HG02571 (cell line): ENCODE data around the gene PLCB4.

Experiments
- ATAC-seq: cut with Tn5 transposase; IDR thresholded peaks from one replicate; pipeline ENCODE4 v1.9.1; 2021; ENCODE audit warnings: mild to moderate bottlenecking, moderate library complexity; ENCODE audit not compliant: unreplicated experiment

Gene PLCB4

DNA sequence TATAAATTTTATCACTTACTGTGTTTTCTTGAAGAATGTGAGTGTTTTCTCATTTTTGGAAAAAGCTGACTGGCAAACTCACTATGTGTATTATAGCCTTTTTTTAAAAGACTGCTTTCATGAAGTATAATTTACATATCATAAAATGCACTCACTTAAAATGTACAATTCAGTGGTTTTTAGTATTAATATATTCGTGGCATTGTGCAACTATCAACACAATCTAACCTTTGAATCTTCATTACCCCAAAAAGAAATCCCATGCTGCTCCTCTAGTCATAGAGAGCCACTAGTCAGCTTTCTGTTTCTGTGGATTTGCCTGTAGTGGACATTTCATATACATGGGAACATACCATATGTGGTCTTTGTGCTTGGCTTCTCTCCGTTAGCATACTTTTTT is 143.8 kb downstream of the PLCB4 start:
- no peak for ATAC-seq

DNA sequence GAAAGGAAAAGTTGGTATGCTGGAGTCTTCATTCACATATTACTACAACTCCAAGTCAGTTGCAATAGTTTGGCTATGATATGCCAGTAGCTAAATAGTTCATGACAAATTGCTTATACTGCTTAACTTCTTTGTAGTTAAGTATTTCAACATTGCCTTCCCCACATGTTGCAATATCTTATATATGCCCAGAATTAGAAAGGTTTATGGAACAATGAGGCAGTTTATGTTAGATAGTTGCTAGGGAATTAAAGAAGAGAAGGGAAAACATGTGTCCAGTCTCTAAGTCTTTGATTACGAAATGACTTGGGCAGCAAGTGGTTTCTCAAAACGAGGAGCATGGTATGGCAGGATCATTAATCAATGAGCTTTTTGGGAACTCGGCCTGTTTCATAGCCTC is 145.8 kb downstream of the PLCB4 start:
- no peak for ATAC-seq

DNA sequence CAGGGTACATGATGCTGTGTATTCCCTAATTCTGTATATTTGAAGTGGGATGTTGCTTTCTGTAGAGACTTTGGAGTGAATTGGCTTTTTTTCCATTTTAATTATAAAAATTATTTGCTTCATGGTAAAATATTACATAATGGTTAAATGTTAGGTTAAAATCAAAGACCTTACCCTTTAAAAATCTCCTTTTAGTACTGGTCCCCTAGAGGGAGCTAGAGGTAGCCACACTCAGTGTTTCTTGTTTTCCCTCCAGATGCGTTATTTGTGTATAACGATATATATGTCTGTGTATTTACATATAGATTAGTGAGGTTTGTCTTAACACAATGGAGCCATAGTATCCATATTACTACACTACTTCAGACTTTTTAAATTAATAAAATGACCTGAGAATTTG is 146.7 kb downstream of the PLCB4 start:
- ATAC-seq: no peak

DNA sequence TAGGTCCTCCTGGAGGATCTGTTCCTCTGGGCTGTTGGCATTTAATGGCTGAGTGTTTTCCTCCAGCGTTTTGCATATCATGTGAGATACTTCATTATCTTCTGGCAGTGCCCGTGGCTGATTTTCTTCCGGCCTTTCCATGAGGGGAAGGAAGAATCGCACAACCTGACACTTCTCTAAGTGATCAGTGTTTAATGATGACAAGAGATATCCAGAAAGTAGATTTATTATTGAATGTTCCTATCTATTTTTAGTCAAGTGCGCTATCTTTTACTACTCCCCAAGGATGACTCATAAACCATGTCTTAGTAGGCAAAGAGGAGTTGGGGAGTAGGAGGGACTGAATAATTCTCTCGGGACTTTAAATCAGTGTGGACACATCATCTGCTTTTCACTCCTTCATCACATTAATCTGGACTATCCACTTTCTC is 149.7 kb downstream of the PLCB4 start:
- no peak for ATAC-seq

DNA sequence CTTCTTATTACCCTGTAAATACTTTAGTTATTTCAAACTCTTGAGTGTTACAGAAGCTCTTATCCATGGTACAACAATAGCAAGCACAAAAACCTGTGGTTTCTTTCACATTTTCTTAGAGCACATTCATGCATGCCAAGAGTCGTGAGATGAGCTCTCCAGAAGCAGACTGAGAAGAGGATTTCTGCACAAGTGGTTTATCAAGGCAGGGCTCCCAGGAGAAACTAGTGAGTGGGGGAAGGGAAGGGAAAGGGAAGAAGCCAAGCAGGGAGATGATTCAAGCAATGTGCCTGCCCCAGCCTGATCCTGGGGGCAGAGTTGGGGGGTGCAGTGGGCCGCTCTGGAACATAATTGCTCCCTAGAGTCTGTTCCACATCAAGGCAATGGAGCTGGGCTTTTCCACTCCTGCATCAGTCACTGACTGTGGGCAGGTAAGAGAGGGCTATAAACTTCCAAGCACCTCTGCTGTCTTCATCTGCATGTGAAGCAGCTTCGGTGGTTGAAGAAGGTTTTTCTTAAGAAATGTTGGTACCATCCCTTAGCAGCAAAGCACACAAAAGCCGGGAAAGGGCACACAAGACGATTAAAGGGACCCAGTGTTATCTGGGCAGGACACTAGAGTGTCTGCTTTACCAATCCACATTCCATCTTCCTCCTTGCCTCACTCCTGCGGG is 152.1 kb downstream of the PLCB4 start:
- ATAC-seq: no peak

DNA sequence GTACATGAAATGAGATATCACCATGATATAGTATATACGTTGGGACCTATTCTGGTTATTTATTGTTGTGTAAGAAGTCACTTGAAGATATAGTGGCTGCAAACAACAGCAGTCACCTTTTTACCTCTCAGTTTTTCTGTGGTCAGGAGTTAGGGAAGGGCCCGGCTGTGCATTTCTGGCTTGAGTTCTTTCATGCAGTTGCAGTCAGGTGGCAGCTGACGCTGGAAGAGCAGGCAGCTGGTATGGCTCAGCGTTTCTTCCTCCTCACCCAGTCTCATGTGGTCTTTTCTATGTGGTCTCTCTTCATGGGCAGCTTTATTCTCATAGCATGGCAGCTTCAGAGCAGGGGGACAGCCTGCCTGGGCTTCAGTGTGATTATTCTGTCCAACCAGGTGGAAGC is 154.4 kb downstream of the PLCB4 start:
- ATAC-seq: no peak

DNA sequence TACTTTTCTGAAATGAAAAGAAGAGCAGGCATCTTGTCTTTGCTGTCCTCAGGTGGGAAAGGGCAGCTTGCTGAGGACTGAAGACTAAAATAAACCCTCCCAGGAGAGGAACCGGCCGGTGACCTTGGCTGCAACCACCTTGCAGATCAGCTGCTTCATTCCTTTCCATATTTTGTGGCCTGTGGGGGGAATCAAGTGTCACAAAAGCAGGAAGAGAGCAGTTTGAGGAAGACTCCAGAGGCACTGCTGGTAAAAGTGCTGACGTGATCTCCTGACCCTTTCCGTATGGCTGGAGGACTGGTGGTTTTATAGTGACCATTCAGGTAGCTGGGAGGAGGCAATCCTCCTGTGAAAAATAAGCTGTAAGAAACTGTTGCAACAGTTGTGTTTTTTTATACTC is 157.0 kb downstream of the PLCB4 start:
- no peak for ATAC-seq

DNA sequence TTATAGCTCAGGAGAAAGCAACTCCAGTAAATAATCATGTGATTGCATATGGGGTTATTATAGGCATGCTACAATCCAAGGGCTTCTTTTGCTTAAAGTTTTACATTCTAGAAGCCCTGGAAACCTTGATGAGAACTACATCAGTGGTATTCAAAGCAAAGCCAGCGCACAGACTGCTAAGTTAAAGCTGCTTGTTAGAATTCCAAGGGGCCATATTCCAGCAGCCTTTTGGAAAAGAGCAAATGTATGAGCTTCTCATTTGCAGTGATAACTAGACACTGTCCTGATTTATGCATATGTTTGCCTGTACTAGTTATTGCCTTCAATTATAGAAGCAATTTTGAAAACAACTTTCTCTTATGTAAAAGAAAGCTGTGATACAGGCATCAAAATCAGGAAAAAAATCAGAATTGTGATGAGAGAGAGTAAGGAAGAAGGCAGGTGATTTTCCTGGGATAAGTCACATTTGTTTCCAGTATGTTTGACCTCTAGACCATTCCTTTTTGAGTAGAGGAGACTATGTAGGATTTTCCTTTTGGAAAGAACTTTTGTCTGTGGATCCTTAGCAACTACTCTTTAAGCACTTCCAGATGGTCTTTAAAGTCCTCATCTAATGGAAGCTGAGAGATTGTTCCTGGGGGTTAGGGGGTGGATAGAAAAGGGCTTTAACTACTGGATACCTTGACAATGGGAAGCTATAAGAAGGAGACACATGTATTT is 159.2 kb downstream of the PLCB4 start:
- ATAC-seq: no peak

DNA sequence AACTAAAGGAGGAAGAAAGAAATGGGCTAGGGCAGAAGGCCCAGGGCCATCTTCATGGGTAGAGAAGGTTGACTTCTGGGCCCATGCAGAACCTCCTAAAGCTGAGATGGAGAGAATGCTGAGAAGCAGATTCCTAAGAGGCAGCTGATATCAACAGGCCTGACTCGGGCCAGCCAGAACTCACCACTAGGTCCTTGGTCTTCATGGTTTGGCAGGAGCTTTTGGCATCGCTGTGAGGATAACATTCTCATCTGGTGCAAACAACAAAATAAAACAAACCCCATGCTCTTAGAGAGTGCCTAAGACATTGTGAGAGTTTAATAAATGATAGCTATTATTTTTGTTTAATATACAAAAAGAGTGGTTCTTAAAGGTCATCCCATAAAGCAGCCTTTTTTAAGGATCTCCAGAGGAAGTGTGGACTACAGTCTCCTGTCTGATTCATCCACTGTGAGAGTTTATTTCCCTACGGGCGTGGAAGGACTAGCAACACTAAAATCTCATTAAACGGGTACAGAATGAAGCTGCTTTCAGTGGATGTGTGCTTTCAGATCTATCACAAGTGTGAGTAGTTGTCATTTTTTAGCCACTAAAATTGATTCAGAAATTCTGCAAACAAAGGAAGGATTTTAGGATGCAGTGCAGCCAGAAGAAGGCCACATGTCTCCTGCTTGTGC is 160.0 kb downstream of the PLCB4 start:
- no peak for ATAC-seq

DNA sequence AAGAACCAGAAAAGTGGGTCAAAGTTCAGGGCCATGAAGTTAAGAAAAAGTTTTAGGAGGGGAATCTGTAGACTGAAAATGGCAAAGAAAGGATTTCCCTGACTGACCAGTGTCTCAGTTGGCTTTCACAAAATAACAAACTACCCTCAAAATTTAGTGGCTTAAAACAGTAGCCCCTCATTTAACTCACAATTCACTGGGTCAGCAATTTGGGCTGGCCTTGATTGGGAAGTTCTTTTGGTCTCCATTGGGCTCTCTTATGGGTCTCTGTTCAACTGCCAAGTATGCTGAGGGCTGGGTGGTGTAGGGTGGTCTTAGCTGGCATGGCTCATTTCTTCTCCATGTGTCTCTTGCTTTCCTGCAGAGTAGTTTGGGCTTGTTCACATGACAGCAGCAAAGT is 161.5 kb downstream of the PLCB4 start:
- ATAC-seq: no peak

DNA sequence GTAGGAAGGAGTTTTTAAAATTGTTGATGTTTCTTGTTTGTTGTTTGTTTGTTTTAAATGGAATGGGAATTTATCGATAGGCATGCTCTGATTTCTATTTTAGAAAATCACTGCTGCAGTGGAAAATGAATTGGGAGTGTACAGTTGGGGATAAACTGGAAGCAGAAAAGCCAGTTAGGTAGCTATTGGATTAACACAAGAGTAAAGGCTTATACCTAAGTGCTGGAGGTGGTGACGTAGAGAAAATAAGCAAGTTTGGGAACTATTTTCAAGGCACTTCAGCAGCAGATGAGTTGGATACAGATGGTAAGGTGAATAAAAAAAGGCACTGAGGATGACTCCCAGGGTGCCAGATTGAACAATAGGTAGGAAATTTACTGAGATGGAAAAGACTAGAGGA is 164.9 kb downstream of the PLCB4 start:
- no peak for ATAC-seq

DNA sequence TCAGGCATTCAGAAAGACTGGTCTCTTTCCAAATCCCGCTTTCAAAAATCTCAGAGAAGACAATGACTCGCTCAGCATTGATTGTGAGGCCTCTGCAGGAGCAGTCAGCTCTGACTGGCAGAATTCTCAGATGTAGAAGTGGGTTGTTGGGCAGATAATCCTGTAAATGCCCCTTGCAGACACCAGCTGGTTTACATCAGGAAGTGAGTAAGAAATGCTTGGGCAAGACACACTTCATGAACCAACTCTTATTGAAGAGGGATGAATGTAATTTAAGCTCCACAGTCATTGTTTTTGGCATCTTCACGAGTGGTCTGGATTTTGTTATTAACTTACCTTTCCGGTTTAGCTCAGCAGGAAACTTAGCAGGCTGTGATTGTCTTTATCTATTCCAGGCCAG is 166.6 kb downstream of the PLCB4 start:
- no peak for ATAC-seq

DNA sequence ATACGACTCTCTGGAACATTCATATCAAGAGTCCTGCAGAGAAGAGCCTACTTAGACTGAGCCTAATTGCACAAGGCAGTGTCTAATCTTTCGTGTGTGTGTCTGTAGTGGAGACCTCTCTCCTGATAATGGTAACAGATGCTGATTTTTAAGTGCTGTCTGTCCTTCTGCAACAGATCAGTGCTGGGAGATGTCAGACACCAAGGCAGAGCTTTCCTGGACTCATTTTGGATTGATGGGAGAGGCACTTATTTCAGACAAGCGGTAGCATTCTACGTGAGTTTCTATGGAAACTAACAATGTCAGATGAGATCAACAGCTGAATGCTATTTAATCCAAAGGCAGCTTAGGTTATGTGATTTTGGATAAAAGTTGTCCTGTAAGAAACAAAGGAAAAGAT is 167.6 kb downstream of the PLCB4 start:
- no peak for ATAC-seq

DNA sequence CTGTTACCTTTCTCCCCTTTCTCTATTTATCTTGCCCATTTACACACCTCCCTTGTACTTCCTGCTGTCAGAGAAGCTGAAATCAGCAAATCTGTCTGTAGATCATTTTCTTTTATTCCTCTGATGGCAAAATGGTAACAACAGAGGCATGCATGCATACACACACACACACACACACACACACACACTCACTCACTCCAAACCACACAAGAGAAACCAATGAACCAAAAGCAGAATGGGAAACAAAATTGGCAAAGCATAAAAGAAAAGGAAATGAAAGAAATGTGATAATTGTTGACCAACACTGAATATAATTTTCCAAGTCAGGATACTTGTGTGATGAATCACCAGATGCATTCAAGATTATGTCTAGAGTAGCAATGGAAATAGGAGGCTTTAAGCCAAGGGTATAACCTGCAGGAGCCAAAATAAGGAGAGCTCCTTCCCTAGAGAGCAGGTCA is 172.4 kb downstream of the PLCB4 start:
- ATAC-seq: no peak

DNA sequence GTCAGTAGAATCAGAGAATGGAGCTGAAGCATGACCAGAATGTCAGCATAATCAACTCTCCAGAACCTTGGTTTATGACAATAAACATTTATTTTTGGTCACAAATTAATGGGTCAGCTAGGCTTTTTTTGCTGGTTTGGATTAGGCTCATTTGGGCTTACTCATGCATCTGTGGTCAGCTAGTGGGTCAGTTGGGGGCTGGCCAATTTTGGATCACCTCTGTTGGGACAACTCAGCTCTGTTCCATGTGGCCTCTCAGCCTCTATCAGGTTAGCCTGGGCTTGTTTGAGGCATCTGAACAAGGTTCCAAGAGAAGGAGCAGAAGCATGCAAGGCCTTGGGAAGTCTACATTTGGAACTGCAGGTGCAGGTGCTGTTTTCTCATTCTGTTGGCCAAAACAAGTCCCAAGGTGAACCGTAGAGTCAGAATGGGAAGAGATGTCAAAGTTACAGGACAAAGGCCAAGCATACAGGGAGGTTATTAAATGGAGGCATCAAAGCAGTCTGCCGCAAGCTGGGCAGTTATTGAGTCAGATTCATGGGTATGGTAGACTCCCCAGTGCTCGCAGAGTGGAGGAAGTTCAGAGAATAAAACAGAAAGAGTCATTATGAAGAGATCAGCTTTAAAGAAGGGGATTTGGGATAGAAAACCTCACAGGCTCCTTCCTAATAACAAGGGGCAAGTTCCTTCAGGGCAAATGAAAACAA is 173.0 kb downstream of the PLCB4 start:
- no peak for ATAC-seq

DNA sequence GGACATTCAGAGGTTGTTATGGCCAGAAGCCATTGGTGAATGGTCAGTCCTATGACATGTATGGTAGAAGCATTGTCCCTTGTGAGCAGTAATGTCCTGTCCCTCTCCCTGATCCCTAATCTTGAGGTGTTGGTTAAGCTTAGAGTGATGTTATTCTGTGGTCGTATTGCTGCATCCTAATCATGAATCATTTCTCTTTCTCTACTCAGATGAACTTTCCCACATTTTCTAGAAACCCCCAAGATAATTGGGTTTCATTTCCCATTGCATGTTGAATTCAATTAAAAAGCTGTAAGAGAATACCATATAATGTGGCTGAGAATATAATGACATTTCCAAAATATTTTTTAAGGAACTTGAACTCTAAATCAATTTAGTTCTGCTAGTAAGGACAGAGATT is 175.1 kb downstream of the PLCB4 start:
- ATAC-seq: no peak

DNA sequence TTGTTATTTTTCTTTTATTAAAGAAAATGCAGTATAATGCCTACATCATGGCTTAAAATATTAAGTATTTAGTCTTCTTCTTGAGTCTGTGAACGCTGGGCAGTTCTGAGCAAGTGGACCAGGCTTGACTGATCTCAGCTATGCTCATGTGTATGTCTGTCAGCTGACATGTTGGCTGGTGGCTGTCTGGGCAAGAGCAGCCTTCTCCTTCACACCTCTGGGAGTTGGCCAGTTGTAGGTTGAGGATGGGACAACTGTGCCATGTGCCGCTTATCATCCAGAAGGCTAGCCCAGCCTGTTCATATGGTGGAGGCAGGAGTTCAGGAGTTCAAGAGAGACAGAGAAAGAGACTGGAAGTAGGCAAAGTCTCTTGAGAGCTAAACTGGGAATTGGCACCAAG is 175.9 kb downstream of the PLCB4 start:
- ATAC-seq: no peak

DNA sequence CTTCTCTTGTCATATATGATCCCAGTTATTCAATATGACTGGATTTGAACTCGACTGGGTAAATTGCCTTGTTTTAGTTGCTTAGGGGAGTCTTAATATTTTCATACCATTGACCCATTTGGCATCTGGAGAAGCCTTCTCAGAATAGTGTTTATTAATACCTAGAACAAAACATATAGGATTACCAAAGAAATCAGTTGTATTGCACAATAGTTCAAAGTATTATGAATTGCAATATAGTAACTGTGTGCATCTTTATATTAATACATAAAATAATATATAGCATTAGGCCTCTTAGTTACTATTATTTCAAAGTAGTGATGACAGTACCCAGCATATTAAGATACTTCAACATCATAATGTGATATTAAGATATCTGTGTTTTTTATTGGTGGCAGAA is 177.8 kb downstream of the PLCB4 start:
- ATAC-seq: no peak

DNA sequence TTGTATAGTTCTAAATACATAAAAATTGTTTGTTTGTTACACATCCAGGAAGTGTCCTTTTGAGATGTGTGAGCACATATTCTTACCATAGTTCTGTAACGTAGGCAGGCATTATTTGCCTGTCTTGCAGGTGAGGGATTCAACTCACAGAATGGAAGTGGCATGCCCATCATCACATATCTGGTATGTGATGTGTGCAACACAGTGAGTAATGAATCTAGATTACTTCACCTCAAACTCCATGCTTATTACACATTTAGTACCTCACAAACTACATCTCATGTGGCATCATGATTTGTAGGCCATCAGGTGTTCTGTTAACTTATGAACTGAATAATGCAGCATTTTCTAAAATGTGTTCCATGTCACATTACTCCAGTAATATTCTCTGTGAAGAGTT is 181.6 kb downstream of the PLCB4 start:
- no peak for ATAC-seq

DNA sequence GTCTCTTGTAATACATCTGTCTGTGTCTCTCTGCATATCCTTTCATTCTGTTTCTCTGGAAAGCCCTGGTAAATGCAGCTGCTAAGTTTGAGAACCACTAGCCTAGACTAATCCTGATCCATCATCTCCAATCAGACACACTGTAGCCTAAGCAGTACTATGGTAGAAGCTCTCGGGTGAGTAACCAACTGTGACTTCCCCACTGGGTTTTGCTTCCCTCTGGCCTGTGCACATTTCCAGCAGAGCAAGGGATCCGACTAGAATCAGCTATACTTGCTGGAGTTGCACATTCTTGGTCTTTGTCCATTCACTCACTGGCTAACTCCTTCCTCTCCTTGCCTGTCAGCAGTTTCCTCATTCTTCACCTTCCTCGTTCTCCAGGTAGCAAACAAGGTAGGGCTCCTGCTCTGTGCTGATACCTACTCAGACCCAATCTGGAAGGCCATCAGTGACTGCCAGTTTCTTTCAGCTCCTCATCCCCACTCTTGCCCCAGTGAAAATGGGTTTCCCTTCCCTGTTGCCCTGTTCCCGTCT is 184.2 kb downstream of the PLCB4 start:
- ATAC-seq: no peak

DNA sequence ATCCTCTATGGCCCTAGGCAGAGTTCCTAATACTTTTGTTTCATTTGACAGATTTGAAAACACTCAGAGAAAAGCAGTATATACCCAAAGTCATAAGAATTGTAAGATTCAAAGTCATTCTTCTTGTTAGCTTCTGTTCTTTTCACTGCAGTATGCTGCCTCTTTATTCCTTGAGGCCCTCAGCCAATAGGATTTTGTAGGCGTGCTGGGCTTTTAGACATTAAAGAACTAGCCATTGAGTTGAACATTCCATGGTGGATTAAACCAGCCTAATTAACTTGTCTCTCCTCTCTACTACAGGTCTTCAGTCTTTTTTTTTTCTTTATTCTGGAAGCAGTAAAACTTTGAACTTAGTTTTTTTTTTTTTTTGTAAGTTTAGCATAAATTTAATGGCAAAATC is 186.3 kb downstream of the PLCB4 start:
- ATAC-seq: no peak
